ENCODE measurements around the gene CINP.

- TF ChIP-seq CTCF (IDR thresholded peaks at IDR 0.05; ENCODE audit: borderline replicate concordance, extremely low read depth, low read length, poor library complexity, severe bottlenecking) (no peak), EZH2 (IDR thresholded peaks at IDR 0.05; ENCODE audit: borderline replicate concordance, low read depth, low read length, severe bottlenecking) (no peak)
Measured at GRCh38 chr14:102333795-102334705, 28.6 kb downstream of the CINP start.
